ENCODE results near the gene AMT. TPM values are rescaled to one million over a fixed set of nuclear protein-coding genes. Genes with fewer than 3 reads are reported as not detected.

AMT gene
- total RNA-seq, 4 donors from 2014 or later = 13.5 to 58.3 (median 20.3) TPM

GRCh38 chr3:49469037-49469935, 47.0 kb upstream of the AMT start:
- no peaks in the 10 kb centered on the region for H3K9me3 ChIP-seq
- peaks cover 22 to 42% (median 28%) of the 10 kb centered on the region in 4 donors for H3K4me1 ChIP-seq
- intact Hi-C loops (cut with DNase I; ENCODE audit: low total_unique reads) = no loop called here
- H3K27me3 ChIP-seq = no peaks in the 10 kb centered on the region
- peak overlapping the region; percentile 99 to 100 (median 100) for H3K27ac ChIP-seq
- TF ChIP-seq POLR2A (IDR thresholded peaks at IDR 0.05) (peak; percentile 86), EP300 (IDR thresholded peaks at IDR 0.05; ENCODE audit: low read depth) (no peak), CTCF (IDR thresholded peaks at IDR 0.05) (peak in 1 of 5 experiments; percentile 2)
- H3K4me3 ChIP-seq = peak overlapping the region; percentile 19 to 89 (median 70)
- in situ Hi-C loops (cut with MboI; ENCODE audit: low pct_ligation_motif_present in 1 of 4, low pct_unique_long_range_greater_than_20kb in 1 of 4, low sequenced_read_pairs in 3 of 4) = no loop called here
- DNase-seq = peak; percentile 70
- 17 to 20% methylated on average over 1 to 17 of the region's 23 CpGs for WGBS, 2 donors (ENCODE audit: low coverage in 1 of 2)
- no peaks in the 10 kb centered on the region for H3K36me3 ChIP-seq

- intact Hi-C loops (cut with DNase I; ENCODE audit: low total_unique reads) = no loop called here
- H3K9me3 ChIP-seq = no peaks in the 10 kb centered on the region
- no peak overlapping the region for H3K4me3 ChIP-seq
- no peaks in the 10 kb centered on the region for H3K36me3 ChIP-seq
- H3K4me1 ChIP-seq = peaks cover 18 to 37% (median 24%) of the 10 kb centered on the region in 4 donors
- peak overlapping the region in 2 of 4 donors; percentile 6 to 41 for H3K27ac ChIP-seq
- no peak for TF ChIP-seq CTCF (IDR thresholded peaks at IDR 0.05)
- TF ChIP-seq POLR2AphosphoS5 (IDR thresholded peaks at IDR 0.05) = no peak
- no peak for TF ChIP-seq EP300 (IDR thresholded peaks at IDR 0.05; ENCODE audit: low read depth)
- TF ChIP-seq POLR2A (IDR thresholded peaks at IDR 0.05) = no peak
- WGBS, 2 donors (ENCODE audit: low coverage in 1 of 2) = 92% methylated on average over 2 of the region's 2 CpGs; no CpG with 5 or more reads in 1 of the 2 donors
- H3K27me3 ChIP-seq = no peaks in the 10 kb centered on the region
- no peak for DNase-seq
- in situ Hi-C loops (cut with MboI; ENCODE audit: low pct_ligation_motif_present in 1 of 4, low pct_unique_long_range_greater_than_20kb in 1 of 4, low sequenced_read_pairs in 3 of 4) = no loop called here
Measured at GRCh38 chr3:49466085-49466484, 43.8 kb upstream of the AMT start.

GRCh38 chr3:49465270-49466034, 43.2 kb upstream of the AMT start:
- no peaks in the 10 kb centered on the region for H3K27me3 ChIP-seq
- 82 to 94% methylated on average over 9 to 18 of the region's 18 CpGs for WGBS, 2 donors (ENCODE audit: low coverage in 1 of 2)
- no peaks in the 10 kb centered on the region for H3K36me3 ChIP-seq
- no peak overlapping the region for H3K4me3 ChIP-seq
- no peaks in the 10 kb centered on the region for H3K9me3 ChIP-seq
- in situ Hi-C loops (cut with MboI; ENCODE audit: low pct_ligation_motif_present in 1 of 4, low pct_unique_long_range_greater_than_20kb in 1 of 4, low sequenced_read_pairs in 3 of 4) (no loop called here), intact Hi-C loops (cut with DNase I; ENCODE audit: low total_unique reads) (no loop called here)
- peak overlapping the region in 3 of 4 donors; percentile 6 to 41 (median 10) for H3K27ac ChIP-seq
- DNase-seq = no peak
- peaks cover 17 to 36% (median 23%) of the 10 kb centered on the region in 4 donors for H3K4me1 ChIP-seq
- TF ChIP-seq POLR2A (IDR thresholded peaks at IDR 0.05) (no peak), EP300 (IDR thresholded peaks at IDR 0.05; ENCODE audit: low read depth) (no peak), POLR2AphosphoS5 (IDR thresholded peaks at IDR 0.05) (no peak), CTCF (IDR thresholded peaks at IDR 0.05) (no peak)

- Histone ChIP-seq H3K27ac (peak overlapping the region in 2 of 4 donors; percentile 33 to 47), H3K9me3 (no peaks in the 10 kb centered on the region), H3K4me1 (peaks cover 6 to 19% (median 10%) of the 10 kb centered on the region in 4 donors), H3K36me3 (no peaks in the 10 kb centered on the region), H3K4me3 (no peak overlapping the region), H3K27me3 (no peaks in the 10 kb centered on the region)
- no peak for DNase-seq
- intact Hi-C loops (cut with DNase I; ENCODE audit: low total_unique reads) = no loop called here
- in situ Hi-C loops (cut with MboI; ENCODE audit: low pct_ligation_motif_present in 1 of 4, low pct_unique_long_range_greater_than_20kb in 1 of 4, low sequenced_read_pairs in 3 of 4) = no loop called here
- WGBS, 2 donors (ENCODE audit: low coverage in 1 of 2) = 50 to 68% methylated on average over 1 to 3 of the region's 3 CpGs
- no peak for TF ChIP-seq EP300 (IDR thresholded peaks at IDR 0.05; ENCODE audit: low read depth)
- no peak for TF ChIP-seq CTCF (IDR thresholded peaks at IDR 0.05)
- TF ChIP-seq POLR2A (IDR thresholded peaks at IDR 0.05) = no peak
- TF ChIP-seq POLR2AphosphoS5 (IDR thresholded peaks at IDR 0.05) = no peak
Measured at GRCh38 chr3:49462222-49462621, 39.9 kb upstream of the AMT start.

Measured in transverse colon (tissue), 4 donors.